ENCODE measurements around the gene TM6SF1.
"Not testable (repeated sequence)": the region's sequence is repeated elsewhere in the genome, so short reads cannot be mapped to it uniquely, and the experiment has no call there.

The TM6SF1 gene

DNA sequence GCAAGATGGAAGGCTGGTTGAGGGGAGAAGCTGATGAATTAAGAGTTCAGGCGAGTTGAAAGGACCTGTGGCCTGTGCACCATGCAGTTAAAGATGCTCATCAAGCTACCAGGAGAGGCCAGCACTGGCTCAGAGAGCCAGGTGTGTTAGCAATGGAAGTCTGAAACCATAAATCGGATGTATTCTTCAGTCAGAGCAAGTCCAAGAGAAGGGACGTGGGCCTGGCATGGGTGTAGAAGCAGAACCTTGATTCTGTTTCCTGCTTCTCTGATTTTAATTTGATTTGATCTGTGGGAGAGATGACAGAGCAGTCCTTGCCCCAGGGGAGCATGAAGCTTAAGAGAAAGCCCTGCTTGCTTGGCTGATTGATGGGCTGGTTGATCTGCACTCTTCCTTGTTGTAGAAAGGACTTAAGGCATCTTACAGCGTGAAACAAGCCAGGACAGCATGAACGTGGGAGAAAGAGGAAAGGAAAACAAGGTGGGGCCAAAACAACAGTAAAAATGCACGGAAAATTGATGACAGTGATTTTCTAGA is 10.9 kb downstream of the TM6SF1 start:
- Histone ChIP-seq H3K27me3 (ENCODE audit: control insufficient read depth, insufficient read depth, low read length) (no peaks in the 10 kb centered on the region), H3K4me3 (ENCODE audit: low read depth, low read length) (no peak overlapping the region), H3K27ac (ENCODE audit: low read depth, low read length) (no peak overlapping the region), H3K9me3 (ENCODE audit: control insufficient read depth, insufficient read depth, low read depth, low read length) (no peaks in the 10 kb centered on the region), H3K9ac (ENCODE audit: low read length) (no peak overlapping the region), H3K4me1 (ENCODE audit: control insufficient read depth, insufficient read depth, low read length) (no peaks in the 10 kb centered on the region), H3K36me3 (ENCODE audit: control insufficient read depth, insufficient read depth, low read length) (no peaks in the 10 kb centered on the region)

DNA sequence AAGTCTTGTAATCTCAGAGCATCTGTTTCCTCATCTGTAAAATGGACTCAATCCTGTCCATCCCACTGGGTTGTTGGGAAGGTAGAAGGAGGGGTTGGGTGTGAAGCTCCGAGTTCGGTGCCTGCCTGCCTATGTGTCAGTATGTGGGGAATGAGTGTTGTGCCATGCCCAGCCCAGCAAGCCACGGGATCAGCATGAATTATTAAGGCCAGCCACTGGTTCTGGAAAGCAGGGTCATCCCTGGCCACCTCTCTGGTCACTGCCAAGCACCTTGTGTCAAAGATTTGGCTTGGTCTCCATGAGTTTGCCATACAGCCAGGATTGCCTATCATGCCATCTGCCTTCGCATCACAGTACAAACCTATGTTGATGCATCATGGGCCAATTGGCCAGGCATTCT is 11.5 kb downstream of the TM6SF1 start:
- Histone ChIP-seq H3K27ac (ENCODE audit: low read depth, low read length) (no peak overlapping the region), H3K9me3 (ENCODE audit: control insufficient read depth, insufficient read depth, low read depth, low read length) (no peaks in the 10 kb centered on the region), H3K4me1 (ENCODE audit: control insufficient read depth, insufficient read depth, low read length) (no peaks in the 10 kb centered on the region), H3K27me3 (ENCODE audit: control insufficient read depth, insufficient read depth, low read length) (no peaks in the 10 kb centered on the region), H3K4me3 (ENCODE audit: low read depth, low read length) (no peak overlapping the region), H3K36me3 (ENCODE audit: control insufficient read depth, insufficient read depth, low read length) (no peaks in the 10 kb centered on the region), H3K9ac (ENCODE audit: low read length) (no peak overlapping the region)

DNA sequence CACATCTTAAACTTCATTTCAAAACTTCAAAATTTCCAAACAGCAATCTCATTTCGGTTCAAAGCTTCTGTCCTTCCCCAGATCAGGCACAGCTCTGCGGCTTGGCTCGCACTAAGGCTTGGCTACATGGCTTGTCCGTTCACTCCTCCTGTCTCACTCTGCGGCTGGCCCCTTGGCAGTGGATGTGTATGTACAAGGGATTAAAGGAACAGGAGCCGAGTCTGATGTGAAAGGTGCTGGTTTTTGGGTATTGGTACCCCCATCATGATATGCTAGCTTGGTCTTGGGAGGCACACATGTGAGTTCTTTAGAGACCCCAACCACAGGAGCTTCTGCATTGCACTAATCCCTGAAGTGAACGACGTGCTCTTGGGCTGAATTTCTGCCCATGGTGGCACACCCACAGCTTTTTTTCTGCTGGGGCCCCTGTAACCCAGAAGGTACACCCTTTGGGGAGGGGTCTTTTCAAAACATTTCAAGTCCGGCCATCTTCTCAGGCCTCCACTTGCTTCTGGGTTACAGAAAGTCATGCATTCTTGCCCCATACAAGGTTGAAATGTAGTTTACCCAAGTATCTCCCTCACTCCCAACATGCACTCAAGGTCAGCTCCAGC is 12.6 kb downstream of the TM6SF1 start:
- no peaks in the 10 kb centered on the region for H3K27me3 ChIP-seq (ENCODE audit: control insufficient read depth, insufficient read depth, low read length)
- H3K27ac ChIP-seq (ENCODE audit: low read depth, low read length): no peak overlapping the region
- no peak overlapping the region for H3K4me3 ChIP-seq (ENCODE audit: low read depth, low read length)
- H3K9ac ChIP-seq (ENCODE audit: low read length): no peak overlapping the region
- H3K36me3 ChIP-seq (ENCODE audit: control insufficient read depth, insufficient read depth, low read length): no peaks in the 10 kb centered on the region
- H3K4me1 ChIP-seq (ENCODE audit: control insufficient read depth, insufficient read depth, low read length): no peaks in the 10 kb centered on the region
- no peaks in the 10 kb centered on the region for H3K9me3 ChIP-seq (ENCODE audit: control insufficient read depth, insufficient read depth, low read depth, low read length)

DNA sequence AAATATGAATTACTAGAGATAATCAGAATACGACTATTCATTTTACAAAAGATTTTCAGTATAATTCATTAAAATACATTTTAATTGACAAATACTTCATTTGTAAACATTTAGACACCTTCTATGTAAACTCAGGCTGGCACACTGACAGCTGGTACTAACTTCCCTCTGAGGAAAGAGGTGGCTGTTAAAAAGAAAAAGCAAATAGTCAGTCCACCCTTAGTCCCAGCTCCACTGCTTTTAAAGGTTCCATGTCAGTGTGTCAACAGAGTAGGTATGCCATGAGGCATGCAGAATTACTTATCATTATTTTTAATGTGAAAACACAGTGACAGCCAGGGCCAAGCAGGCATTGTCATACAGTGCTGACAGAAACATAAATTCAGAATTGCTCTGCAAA is 16.1 kb downstream of the TM6SF1 start:
- no peaks in the 10 kb centered on the region for H3K4me1 ChIP-seq (ENCODE audit: control insufficient read depth, insufficient read depth, low read length)
- no peaks in the 10 kb centered on the region for H3K36me3 ChIP-seq (ENCODE audit: control insufficient read depth, insufficient read depth, low read length)
- no peaks in the 10 kb centered on the region for H3K9me3 ChIP-seq (ENCODE audit: control insufficient read depth, insufficient read depth, low read depth, low read length)
- H3K27ac ChIP-seq (ENCODE audit: low read depth, low read length): no peak overlapping the region
- H3K9ac ChIP-seq (ENCODE audit: low read length): no peak overlapping the region
- H3K27me3 ChIP-seq (ENCODE audit: control insufficient read depth, insufficient read depth, low read length): no peaks in the 10 kb centered on the region
- no peak overlapping the region for H3K4me3 ChIP-seq (ENCODE audit: low read depth, low read length)

DNA sequence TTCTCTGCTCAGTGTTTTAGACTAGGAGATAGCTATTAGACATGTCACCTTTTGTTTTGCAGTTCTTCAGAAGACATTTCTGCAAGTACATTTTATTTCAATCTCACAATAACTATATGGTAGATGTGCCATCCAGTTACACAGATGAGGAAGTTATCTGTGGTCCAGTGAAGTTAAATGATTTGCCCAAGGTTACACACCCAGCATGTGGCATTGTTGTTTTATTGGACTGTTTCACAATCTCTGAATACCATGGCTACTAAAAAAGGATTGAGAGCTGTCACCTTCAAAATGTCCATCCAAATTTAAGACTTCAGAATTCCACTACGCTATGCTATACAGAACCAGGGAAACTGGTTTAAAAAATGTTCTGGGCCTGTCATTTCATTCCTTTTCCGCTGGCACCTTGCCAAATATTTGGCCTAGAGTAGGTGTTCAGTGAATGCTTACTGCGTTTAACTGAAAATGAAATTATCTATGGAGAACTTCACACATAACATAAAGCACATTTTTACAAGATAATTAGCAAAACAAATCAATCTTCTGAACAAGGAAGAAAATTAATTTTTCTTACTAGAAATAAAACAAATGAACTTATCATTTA is 20.2 kb downstream of the TM6SF1 start:
- Histone ChIP-seq H3K36me3 (ENCODE audit: control insufficient read depth, insufficient read depth, low read length) (peaks cover 7% of the 10 kb centered on the region), H3K9ac (ENCODE audit: low read length) (no peak overlapping the region), H3K27me3 (ENCODE audit: control insufficient read depth, insufficient read depth, low read length) (no peaks in the 10 kb centered on the region), H3K9me3 (ENCODE audit: control insufficient read depth, insufficient read depth, low read depth, low read length) (no peaks in the 10 kb centered on the region), H3K4me3 (ENCODE audit: low read depth, low read length) (no peak overlapping the region), H3K27ac (ENCODE audit: low read depth, low read length) (no peak overlapping the region), H3K4me1 (ENCODE audit: control insufficient read depth, insufficient read depth, low read length) (no peaks in the 10 kb centered on the region)

DNA sequence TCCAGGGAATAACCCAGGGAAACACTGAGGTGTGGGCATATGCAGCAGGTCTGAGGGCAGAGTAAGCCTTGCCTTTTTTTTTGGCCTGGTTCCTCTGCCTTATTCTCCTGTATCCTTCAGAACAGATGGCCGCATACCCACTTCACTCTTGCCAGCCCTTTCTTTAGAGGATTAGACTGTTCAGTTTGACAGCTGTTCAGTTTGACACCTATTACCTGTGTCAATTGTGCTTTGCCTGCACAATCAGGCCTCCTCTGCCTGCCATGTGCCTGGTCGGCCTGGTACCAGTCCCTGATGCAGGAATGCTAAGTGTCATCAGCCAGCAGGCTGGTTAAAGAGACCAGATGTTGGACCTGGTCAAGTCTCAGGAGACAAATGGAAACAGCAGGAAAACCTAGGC is 22.3 kb downstream of the TM6SF1 start:
- H3K27ac ChIP-seq (ENCODE audit: low read depth, low read length): no peak overlapping the region
- H3K27me3 ChIP-seq (ENCODE audit: control insufficient read depth, insufficient read depth, low read length): no peaks in the 10 kb centered on the region
- peaks cover 17% of the 10 kb centered on the region for H3K36me3 ChIP-seq (ENCODE audit: control insufficient read depth, insufficient read depth, low read length)
- no peaks in the 10 kb centered on the region for H3K4me1 ChIP-seq (ENCODE audit: control insufficient read depth, insufficient read depth, low read length)
- H3K9ac ChIP-seq (ENCODE audit: low read length): no peak overlapping the region
- H3K9me3 ChIP-seq (ENCODE audit: control insufficient read depth, insufficient read depth, low read depth, low read length): no peaks in the 10 kb centered on the region
- no peak overlapping the region for H3K4me3 ChIP-seq (ENCODE audit: low read depth, low read length)

DNA sequence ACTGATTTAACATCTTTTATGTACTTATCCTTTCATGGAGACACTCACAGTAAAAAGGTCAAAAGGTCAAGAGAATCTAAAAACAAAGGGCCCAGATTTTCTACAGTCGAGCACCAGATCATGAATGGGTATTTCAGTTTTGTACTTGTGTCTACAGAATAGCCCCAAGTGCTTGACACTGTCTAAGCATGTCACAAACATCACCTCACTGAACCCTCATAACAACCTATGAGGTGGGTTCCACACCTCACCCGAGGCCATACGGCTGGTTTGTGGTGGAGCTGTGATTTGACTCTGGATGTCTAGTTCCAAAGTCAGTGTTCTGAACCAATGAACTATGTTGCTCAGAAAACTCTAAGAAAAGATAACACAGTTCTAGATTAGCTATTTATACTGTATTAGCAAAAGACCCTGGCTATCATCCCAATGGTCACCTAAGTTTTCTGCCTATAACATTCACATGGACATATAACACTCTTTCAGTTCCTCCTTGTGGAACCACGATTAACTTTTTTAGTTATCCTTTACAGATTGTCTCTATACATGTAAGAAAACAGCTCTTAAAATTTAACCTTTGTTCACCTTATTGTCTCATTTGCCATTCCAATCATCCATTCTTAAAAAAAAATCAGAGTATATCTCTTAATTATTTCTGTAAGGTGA is 25.5 kb downstream of the TM6SF1 start:
- Histone ChIP-seq H3K27ac (ENCODE audit: low read depth, low read length) (no peak overlapping the region), H3K36me3 (ENCODE audit: control insufficient read depth, insufficient read depth, low read length) (peaks cover 29% of the 10 kb centered on the region), H3K9ac (ENCODE audit: low read length) (no peak overlapping the region), H3K4me3 (ENCODE audit: low read depth, low read length) (no peak overlapping the region), H3K27me3 (ENCODE audit: control insufficient read depth, insufficient read depth, low read length) (no peaks in the 10 kb centered on the region), H3K4me1 (ENCODE audit: control insufficient read depth, insufficient read depth, low read length) (no peaks in the 10 kb centered on the region), H3K9me3 (ENCODE audit: control insufficient read depth, insufficient read depth, low read depth, low read length) (no peaks in the 10 kb centered on the region)

DNA sequence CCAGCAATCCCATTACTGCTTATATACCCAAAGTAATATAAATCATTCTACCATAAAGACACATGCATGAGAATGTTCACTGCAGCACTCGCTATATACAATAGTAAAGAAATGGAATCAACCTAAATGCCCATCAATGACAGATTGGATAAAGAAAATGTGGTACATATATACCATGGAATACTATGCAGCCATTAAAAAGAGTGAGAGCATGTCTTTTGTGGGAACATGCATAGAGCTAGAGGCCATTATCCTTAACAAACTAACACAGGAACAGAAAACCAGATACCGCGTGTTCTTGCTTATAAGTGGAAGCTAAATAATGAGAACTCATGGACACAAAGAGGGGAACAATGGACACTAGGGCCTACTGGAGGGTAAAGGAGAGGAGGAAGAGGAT is 34.7 kb downstream of the TM6SF1 start:
- not testable (repeated sequence) for H3K9me3 ChIP-seq (ENCODE audit: control insufficient read depth, insufficient read depth, low read depth, low read length); H3K4me3 ChIP-seq (ENCODE audit: low read depth, low read length); H3K4me1 ChIP-seq (ENCODE audit: control insufficient read depth, insufficient read depth, low read length); H3K9ac ChIP-seq (ENCODE audit: low read length); H3K27ac ChIP-seq (ENCODE audit: low read depth, low read length); H3K27me3 ChIP-seq (ENCODE audit: control insufficient read depth, insufficient read depth, low read length)
- peaks cover 77% of the 10 kb centered on the region for H3K36me3 ChIP-seq (ENCODE audit: control insufficient read depth, insufficient read depth, low read length)

DNA sequence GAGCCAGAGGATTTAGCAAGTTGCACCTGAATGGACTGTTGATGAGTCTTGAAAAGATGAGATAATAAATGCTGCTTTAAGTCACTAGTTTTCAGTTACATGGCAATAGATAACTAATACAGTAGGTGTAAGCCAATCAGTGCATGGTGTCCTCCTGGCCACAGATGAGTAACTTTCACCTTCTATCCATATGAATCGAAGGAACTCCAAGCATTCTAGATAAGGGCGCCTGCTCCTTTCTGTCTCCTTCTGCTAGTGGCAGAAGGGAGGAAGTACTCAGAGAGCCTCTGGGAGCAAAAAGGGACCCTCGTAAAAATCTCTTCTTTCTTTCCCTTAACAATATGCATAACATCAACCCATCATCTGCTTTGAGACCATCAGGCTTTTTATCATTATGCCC is 37.3 kb downstream of the TM6SF1 start:
- peaks cover 5% of the 10 kb centered on the region for H3K4me1 ChIP-seq (ENCODE audit: control insufficient read depth, insufficient read depth, low read length)
- no peaks in the 10 kb centered on the region for H3K9me3 ChIP-seq (ENCODE audit: control insufficient read depth, insufficient read depth, low read depth, low read length)
- no peak overlapping the region for H3K27ac ChIP-seq (ENCODE audit: low read depth, low read length)
- no peak overlapping the region for H3K9ac ChIP-seq (ENCODE audit: low read length)
- H3K4me3 ChIP-seq (ENCODE audit: low read depth, low read length): no peak overlapping the region
- H3K27me3 ChIP-seq (ENCODE audit: control insufficient read depth, insufficient read depth, low read length): no peaks in the 10 kb centered on the region
- H3K36me3 ChIP-seq (ENCODE audit: control insufficient read depth, insufficient read depth, low read length): peaks cover 77% of the 10 kb centered on the region

DNA sequence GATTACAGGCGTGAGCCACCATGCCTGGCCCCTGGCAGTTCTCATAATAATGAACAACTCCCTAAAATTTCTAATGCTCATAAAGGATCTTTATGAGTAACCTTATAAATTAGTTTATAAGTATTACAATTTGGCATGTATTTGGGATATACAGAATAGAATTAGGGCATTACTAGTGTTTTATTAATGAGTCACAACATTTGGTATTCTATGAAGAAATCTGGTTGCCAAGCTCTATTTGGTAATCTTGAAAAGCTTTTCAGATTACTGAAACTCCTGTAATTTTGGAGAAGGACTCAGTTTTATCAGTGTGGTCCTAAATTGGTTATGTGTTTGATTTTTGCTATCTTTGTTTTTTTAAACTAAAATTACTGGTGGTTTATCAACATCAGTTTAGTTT is 45.8 kb downstream of the TM6SF1 start:
- Histone ChIP-seq H3K4me1 (ENCODE audit: control insufficient read depth, insufficient read depth, low read length) (peaks cover 14% of the 10 kb centered on the region), H3K9ac (ENCODE audit: low read length) (no peak overlapping the region), H3K36me3 (ENCODE audit: control insufficient read depth, insufficient read depth, low read length) (peaks cover 67% of the 10 kb centered on the region), H3K27ac (ENCODE audit: low read depth, low read length) (no peak overlapping the region), H3K27me3 (ENCODE audit: control insufficient read depth, insufficient read depth, low read length) (no peaks in the 10 kb centered on the region), H3K4me3 (ENCODE audit: low read depth, low read length) (no peak overlapping the region), H3K9me3 (ENCODE audit: control insufficient read depth, insufficient read depth, low read depth, low read length) (no peaks in the 10 kb centered on the region)

DNA sequence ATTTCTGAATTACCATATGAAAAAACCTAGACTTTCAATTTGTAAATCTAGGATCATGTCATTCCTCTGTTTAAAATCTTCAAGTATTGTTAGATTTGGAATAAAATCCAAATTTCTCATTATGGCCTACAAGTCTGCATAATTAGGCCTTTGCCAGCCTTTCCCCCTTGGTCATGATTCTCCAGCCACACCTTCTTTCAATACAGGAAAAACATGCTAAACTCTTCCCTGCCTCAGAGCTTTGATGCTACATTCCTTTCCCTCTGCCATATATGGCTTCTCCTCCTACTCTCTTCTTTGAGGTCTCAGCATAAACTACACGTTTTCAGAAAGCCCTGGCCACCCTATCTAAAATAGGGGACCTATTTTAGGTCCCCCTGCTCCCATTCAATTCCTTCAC is 48.5 kb downstream of the TM6SF1 start:
- Histone ChIP-seq H3K4me3 (ENCODE audit: low read depth, low read length) (no peak overlapping the region), H3K27me3 (ENCODE audit: control insufficient read depth, insufficient read depth, low read length) (no peaks in the 10 kb centered on the region), H3K9ac (ENCODE audit: low read length) (no peak overlapping the region), H3K4me1 (ENCODE audit: control insufficient read depth, insufficient read depth, low read length) (peaks cover 7% of the 10 kb centered on the region), H3K27ac (ENCODE audit: low read depth, low read length) (no peak overlapping the region), H3K36me3 (ENCODE audit: control insufficient read depth, insufficient read depth, low read length) (peaks cover 54% of the 10 kb centered on the region), H3K9me3 (ENCODE audit: control insufficient read depth, insufficient read depth, low read depth, low read length) (no peaks in the 10 kb centered on the region)

Data from HUES6 (cell line).